GM19043 (cell line): ENCODE measurements around the gene PSMG4.
A peak's percentile ranks its signal among the peaks of the same experiment; 100 is the strongest.

Experiments
- ATAC-seq: cut with Tn5 transposase; IDR thresholded peaks from one replicate; pipeline ENCODE4 v1.9.1; 2021; ENCODE audit warnings: low read depth; ENCODE audit not compliant: unreplicated experiment

The PSMG4 gene, protein sequence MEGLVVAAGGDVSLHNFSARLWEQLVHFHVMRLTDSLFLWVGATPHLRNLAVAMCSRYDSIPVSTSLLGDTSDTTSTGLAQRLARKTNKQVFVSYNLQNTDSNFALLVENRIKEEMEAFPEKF

DNA sequence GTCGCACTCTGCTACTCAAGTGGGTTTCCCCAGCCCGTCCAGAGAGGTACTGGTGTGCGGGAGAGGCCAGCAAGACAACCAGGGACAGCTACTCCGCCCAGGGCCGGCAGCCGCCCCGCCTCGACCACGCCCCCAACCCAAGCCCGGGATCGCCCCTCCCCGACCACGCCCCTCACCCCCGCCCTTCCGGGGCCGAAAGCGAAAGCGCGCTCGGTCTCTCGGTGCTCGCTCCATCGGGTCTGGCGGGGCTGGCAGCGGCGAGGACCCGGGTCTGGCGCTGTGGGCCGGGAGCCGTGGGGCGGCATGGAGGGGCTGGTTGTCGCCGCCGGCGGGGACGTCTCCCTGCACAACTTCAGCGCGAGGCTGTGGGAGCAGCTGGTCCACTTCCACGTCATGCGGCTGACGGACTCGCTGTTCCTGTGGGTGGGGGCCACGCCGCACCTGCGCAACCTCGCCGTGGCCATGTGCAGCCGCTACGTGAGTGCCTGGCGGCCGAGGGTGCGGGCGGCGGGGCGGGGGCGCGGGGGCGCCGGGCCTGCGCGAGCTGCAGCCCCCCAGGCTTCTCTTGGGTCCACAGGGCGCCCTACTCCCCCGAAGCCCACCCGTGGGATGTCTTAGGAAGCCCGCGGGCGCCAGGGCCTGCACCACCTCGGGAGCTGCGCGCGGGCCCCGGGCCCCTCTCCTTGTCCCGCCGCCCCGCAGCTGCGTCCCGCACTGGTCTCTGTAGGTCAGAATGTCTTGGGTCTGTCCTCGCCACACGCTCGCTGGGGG, at the start of gene PSMG4:
Gene PSMG4, plus strand, starts transcription at position 228 of the 771 bp plus-strand sequence. Its CDS starts 76 bp downstream, at position 304.
- ATAC-seq = peak; percentile 80

DNA sequence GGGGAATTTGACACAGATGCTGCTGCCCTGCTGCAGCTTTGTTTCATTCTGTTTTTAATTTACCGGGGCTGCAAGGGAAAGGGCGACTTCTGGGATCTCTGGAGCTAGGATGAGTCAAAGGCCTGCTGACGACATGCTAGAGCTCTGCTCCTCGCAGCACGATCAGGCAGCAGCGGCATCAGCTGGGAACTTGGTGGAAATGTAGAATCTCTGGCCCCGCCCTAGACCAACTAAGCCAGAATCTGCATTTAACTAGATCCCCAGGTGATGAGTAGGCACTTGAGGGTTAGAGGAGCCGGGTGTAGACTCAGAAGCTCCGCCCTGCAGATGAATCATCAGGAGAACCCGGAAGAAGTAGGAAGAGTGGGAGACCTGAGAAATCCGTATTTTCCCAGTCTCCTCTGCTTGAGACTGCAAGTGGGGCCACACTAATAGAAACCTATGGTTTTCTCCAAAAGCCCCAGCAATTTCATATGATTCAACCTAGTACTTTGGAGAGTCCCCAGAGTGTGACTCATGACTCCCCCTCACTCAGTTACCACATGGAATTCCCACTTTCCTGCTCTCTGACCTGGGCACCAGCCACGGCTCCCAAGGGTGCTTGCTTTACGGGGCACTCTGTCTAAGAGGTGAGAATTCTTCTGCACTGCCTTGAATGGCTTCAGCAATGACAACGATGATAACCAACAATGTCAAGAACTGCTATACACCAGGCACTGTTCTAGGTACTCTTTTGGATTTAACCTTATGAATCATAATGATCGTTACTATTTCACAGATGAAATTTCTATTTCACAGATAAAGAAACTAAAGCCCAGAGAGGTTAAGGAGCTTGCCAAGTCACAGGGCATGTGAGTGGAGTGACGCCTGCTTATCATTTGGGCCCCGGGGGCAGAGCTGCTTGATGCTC, 49.4 kb upstream of the PSMG4 start:
- no peak for ATAC-seq

DNA sequence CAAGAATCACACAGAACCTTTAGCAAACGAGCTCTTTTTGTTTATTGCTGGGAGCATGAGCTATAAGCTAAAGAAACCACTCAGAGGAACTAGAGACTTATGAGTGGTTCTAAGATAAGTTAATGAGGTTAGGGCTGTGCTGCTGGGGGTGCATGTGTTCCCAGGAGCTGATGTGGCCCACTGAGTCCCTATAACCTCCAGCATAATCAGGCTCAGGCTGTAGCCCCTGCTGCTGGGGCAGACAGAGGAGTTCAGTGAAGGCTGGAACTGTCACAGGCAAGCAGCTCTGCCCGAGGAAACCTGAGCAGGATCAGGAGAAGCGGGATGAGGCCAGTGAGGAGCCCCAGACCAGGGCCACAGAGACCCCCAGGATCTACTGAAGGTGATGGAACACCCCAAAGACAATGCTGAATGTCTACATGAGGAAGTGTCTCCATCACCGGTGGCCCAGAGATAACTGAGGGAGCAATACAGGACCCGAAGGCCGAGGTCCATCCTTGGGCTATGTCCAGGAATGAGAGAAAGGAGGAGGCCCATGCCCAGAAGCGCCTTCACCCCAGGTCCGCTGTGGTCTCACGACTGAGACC, 48.6 kb upstream of the PSMG4 start:
- no peak for ATAC-seq

DNA sequence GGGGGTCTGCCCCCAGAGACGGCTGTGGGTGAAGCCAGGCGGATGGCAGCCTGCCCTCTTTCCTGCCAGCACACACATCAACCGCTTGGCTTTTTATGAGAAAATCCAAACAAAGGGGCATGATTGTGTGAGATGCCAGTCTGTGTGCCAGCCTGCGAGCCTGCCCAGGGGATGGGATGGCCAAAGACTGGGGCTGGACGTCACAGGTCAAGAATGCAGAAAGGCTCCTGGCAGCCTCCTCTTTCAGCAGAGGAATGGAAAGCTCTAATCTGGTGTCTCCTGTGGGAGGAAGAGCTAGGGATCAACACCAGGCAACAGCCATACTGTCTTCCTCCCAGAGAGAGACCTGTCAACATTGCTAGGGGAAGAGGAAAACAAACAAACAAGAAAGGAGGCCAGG, 47.1 kb upstream of the PSMG4 start:
- no peak for ATAC-seq

DNA sequence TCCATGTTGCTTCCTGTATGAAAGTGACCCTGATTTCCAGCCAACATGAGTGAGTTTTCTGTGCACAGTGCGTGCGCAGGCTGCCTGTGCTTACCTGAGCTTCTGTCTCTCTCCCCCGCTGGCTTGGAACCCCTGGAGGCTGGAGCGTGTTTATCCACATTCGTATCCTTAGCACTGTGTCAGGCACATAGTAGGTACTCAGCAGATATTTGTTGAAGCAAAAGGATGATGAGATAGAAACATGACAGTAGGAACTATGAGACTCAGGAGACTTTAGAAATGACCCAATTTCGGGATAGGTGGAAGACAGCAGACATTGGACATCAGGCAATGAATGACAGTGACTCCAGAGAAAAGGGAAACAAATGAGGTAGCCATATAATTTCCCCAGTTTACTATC, 46.5 kb upstream of the PSMG4 start:
- ATAC-seq = no peak

DNA sequence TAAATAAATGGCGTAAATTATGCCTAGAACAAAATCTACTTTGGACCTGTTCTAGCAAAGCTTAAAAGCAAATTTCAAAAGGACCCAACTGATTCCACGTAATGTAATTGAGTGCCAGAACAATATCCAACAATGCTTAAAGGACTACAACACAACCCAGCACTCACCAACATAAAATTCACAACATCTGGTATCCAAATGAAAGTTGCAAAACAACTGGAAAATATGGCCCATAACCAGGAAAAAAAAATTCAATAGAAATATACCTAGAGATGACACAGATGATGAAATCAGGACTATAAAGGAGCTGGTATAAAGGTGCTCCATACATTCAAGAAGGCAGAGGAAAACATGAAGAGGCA, 45.4 kb upstream of the PSMG4 start:
- no peak for ATAC-seq

DNA sequence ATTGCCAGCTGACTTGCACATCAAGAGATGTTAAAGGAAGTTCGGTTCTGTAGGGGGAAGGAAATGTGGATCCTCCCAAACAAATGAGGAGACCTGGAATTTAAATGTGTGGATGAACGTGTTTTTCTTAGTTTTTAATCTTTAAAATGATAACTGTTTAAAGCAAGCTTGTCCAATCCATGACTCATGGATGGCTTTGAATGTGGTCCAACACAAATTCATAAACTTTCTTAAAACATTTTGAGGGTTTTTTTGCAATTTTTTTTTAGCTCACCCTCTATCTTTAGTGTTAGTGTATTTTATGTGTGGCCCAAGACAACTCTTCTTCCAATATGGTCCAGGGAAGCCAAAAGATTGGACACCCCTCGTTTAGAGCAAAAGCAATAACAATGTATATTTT, 43.8 kb upstream of the PSMG4 start:
- ATAC-seq = no peak

DNA sequence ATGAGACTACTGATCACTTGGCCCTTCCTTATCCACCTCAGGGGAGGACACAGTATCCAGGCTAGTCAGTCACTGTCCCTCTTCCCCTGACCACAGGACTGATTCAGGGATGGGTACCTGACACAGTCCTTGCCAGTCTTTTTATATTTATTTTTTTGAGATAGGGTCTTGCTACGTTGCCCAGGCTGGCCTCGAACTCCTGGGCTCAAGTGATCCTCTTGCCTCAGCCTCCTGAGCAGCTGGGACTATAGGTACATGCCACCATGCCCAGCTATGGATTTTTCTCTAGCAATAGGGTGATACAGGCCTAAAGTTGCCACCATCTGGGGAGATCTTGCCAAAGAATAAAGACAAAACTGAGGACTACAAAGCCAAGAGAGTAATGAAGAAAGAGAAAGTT, 41.5 kb upstream of the PSMG4 start:
- ATAC-seq = no peak

DNA sequence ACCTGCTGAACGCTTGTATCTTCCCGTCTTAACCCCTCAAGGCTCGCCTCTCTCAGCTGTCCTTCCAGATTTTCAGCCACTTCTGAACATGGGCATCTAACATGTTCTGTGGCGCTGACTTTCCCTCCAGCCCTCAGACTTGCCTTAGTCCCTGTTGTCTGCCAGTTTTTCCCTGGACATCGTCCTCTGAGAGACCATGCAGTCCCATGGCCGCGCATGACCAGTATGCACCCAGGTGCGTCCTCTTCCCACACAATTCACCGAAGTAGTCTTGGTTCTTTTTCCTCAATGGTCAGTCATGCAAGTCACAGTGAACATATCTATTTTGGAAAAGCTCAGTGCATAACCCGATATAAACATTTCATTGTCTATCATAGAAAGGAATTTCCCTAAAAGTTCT, 40.5 kb upstream of the PSMG4 start:
- no peak for ATAC-seq

DNA sequence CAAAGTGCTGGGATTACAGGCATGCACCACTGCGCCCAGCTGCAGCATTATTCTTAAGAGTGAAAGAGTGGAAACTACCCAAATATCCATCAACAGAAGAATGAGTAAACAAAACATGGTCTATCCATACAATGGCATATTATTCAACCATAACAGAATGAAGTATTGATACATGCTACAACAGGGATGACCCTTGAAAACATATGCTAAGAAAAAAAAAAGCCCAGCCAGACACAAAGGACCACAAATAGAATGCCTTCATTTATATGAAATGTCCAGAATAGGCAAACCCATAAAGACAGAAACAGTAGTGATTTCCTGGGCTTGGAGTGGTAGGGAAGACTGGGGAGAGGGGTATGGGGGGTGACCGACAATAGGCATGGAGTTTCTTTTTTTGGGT, 38.4 kb upstream of the PSMG4 start:
- no peak for ATAC-seq

DNA sequence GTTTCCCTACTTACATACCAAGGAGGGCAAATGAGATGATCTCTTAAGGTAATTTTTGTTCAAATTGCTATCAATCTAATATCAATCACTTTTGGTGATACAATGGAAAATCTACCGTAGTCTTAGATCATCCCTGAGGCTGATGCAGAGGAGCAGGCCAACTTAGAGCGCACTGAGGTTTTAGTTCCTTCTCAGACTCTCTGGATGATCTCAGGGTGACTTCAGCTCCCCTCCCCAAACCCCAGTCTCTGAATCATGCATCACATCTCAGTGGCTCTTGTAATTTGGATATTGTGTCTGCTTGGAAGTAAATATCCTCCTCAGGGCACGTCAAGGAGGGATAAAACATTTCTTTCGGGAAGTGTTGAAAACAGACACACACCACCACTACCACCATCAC, 37.2 kb upstream of the PSMG4 start:
- no peak for ATAC-seq

DNA sequence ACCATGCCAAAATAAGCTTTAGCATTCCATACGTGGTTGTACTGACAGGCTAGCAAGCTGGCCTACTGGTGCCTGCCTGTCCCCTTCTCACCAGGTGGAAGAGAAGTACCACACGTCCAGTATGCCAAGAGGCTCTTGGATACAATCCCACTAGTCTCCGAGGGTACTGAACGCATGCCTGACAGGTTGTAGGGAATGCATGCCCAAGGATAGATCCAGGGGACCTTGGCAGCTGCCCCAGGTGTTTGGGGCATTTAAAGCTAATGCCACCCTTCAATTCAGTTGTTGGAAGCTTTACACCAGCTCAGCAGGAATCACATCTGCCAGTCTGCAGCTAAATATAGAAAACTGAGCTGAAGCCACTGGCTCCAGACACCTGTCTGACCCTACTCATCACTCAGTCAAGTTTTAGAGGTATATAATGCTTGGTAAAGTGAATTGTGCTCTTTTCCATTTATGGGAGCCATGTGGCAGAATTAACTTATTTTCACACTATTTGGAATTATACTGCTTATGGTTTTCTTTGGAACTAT, 36.2 kb upstream of the PSMG4 start:
- no peak for ATAC-seq

DNA sequence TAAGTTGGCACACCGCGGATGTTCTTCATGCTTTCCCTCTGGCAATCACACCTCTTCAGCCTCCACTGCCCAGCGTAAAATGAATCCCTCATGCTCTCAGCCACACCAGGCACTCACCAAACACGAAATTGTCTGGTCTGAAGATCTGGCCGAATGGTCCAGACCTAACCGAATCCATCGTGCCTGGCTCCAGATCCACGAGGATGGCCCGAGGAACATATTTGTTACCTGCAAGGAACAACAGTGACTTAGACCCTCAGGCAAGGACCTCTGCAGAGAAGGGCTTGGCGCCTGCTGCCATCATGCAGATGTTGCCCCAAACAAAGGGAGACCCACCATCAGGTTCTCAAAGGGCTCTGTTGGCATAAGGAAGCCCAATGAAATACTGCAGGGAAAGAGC, 32.7 kb upstream of the PSMG4 start:
- ATAC-seq = no peak

DNA sequence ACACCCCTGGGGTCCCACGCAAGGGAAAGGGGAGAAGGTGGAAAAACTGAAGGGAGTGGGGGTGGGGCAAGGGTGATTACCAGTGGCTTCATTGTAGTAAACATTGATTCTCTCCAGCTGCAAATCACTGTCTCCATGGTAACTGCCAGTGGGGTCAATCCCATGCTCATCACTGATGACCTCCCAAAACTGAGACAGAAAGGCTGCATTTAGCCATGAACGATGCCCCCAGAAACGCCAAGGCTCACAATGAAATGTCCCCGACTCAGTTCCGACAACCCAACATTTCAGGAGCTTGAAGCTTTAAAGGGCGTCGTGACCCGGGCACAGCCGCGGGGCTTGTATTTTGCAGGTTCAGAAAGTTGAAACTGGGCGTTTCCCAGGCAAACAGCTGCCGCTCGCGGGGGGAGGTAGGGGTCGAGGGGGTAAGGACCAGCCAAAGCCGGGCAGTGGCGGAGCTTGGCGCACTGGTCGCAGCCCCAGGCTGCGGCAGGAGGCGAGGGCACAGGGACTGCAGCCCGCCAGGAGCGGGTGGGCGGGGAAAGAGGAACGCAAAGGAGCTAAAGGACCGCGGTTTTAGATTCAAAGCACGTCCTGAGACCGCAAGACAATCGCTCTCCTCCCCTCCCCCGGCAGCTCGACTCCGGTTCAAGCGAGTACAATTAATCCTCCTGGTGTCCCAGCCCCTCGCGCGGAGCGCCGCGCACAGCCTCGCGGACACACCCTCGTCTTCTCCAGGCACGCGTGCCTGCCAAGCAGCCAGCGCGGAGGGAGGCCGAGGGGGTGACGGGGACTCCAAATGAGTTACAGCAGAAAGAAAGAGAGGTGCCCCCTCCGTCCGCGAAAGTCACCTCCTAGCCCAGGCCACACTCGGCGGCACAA, 32.0 kb upstream of the PSMG4 start:
- ATAC-seq = no peak

DNA sequence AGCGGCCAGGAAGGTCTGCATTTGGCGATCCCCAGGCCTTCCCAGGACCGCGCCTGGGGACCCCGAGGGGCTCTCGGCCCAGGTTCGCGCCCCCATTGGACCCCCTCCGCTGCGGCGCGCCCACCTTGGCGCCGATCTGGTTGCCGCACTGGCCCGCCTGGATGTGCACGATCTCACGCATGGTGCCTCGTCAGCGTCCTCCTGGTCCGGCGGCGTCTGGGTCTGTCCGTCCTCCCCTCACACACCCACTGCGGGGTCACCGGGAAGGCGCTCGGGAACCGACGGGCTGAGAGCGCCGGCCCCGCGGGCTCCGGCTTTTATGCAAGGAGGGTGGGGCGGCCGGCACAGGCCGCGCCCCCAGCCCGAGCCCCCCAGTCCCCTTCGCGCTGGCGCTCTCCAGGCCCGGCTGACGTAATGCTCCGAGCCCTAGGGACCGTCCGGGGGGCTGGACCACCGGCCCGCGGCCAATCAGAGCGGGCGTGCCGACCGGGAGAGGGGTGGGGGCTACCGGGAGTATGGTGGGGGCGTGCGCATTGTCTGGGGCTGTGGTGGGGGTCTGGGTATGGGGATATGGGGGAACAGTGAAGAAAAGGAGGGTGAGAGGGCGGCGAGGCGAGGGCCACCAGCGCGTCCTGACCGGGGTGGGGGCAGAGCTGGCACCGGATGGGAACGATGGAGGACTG, 31.2 kb upstream of the PSMG4 start, which contains the start of gene TUBB2B:
Gene TUBB2B, minus strand, starts transcription at position 291 of the 683 bp plus-strand sequence. Its CDS starts 110 bp downstream, at position 181.
- no peak for ATAC-seq

DNA sequence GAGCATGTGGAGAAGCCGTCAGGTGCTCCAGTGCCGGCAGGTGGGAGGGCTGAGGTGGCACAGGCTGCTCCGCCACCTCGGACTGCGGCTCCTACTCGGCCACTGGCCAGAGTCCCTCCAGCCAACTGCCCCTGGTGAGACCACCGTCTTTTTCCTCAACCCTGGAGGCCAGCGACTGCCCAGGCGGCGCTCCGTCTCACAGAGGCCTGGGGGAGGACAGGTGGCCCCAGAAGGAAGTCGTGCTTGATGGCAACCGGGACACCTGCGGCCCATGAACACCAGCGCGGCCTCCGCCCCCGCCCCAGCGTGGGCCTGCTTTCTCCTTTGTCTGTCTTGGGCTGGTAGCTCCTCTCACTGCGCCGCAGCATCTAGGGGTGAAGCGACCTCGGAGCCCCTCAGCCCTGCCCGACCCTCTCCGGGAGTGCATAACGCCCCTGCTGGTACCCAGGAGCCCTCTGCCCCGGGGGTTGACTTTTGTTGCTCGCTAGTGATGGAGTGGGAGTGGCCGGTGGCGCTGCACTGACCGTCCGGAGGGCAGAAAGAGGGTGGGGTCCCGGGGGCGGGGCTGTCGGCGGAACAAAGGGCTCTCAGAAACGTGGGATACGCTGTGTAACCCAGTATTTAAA, 30.6 kb upstream of the PSMG4 start:
- no peak for ATAC-seq

DNA sequence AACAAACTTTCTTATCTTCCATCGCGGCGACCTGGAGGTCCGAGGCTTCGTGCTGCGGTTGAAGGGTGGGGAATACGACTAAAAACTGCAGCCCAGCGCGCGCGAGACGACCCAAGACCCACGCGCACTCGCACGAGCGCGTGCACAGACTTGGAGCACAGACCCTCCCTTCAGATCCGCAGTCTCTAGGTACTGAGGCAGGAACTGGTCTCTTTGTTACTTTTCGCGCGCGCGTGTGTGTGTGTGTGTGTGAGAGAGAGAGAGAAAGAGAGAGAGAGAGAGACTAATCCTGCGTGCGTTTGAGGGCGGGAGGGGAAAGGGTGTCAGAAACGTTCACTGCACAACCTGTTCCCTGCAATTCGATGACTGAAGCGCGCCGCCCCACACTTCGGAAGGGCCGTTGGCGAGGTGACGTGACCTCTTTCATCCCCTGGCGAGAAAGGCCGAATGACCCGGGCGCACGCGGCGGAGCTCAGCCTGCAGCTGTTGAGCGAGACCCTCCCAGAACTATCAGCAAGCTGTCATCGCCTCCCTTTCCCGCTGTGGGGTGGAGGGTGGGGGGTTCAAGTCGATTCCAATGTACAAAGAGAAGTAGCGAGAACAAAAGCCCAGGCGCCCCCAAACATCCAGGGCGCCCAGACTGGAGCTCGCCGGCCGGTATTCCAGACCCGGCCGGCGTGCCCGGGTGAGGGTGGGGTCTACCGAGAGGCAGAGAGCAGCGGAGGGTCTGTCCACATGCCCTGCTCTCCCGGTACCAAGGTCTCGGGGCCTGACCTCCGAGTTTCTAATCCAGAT, 29.8 kb upstream of the PSMG4 start:
- ATAC-seq = no peak

DNA sequence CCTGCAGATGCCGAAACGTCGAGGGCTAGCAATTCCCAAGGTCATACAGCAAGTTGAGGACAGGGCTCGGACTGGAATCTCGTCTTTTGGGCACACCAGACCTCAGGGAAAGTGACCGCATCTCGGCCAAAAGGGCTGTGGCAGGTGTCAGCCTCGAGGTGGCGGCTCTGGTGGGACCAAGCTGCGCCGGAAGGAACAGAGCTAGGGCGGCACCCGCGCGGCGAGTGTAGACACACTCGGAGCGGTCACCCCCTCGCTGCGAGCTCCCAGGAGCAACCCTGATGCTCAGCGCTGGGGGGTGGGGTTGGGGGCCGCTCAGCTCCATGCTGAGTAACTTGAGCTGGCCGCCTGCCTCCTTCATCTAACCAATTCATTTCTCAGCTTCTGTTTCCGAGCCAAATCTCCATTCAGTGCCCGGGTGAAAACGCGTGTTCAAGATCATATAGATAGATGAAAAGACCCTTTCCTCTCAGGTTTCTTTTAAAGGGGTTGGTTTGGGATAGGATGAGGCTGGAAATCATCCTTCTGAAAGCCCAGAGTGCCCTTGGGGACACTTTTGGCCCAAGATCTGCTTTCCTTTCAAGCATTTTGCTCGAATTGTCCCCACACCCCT, 29.1 kb upstream of the PSMG4 start:
- ATAC-seq = no peak
